HG03135 (cell line): Measurements from ENCODE around the gene ZNF207.
"Not testable (repeated sequence)": the region's sequence is repeated elsewhere in the genome, so short reads cannot be mapped to it uniquely, and the experiment has no call there.

ENCODE experiments used
- ATAC-seq: cut with Tn5 transposase; IDR thresholded peaks from one replicate; pipeline ENCODE4 v1.9.1; 2021; ENCODE audit warnings: mild to moderate bottlenecking, moderate library complexity; ENCODE audit not compliant: unreplicated experiment

Gene ZNF207

DNA sequence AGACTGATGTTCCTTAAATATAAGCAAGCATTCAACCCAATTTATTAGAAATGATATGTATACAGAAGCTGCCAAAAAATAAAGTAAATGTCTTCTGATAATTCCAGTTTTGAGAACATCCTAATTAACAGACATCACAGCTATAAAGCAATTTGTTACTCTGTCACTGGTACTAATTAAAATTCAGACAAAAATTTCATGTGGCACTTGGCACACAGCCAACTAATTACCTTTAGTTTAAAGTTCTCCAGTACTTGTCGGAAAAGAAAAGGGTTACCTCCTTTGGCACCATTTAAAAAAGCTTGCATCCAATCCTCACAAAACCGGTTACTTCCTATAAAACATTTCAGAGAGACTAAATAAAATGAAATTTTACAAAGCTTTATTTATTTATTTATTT is 16.8 kb upstream of the ZNF207 start:
- no peak for ATAC-seq

DNA sequence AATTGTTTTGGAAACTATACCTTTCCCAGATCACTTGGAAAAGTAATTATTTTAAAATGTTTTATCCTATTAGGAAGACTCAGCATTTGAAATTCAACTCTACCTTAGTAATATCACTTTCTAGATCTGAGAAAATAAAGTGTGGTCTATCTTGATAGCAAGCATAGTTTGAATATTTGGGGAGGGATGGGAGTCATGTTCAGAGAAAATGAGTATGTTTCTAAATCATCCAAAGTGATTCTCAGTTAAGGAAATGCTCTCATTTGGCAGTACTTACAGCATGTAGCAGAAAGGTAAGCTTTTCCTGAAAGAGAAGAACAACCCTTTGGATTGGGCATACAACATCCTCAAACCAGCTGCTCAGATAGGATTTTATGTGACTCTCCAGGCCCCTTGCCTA is 14.9 kb upstream of the ZNF207 start:
- ATAC-seq: no peak

GRCh38 chr17:32335687-32336086 is 14.3 kb upstream of the ZNF207 start:
- no peak for ATAC-seq

GRCh38 chr17:32341141-32341856 is 8.7 kb upstream of the ZNF207 start:
- peak; percentile 18 for ATAC-seq

GRCh38 chr17:32341857-32342602 is 7.9 kb upstream of the ZNF207 start, which contains the start of gene C17orf75:
Gene C17orf75, minus strand, starts transcription at chr17:32342173. Its CDS starts 34 bp downstream, at chr17:32342139.
- peak; percentile 84 for ATAC-seq

DNA sequence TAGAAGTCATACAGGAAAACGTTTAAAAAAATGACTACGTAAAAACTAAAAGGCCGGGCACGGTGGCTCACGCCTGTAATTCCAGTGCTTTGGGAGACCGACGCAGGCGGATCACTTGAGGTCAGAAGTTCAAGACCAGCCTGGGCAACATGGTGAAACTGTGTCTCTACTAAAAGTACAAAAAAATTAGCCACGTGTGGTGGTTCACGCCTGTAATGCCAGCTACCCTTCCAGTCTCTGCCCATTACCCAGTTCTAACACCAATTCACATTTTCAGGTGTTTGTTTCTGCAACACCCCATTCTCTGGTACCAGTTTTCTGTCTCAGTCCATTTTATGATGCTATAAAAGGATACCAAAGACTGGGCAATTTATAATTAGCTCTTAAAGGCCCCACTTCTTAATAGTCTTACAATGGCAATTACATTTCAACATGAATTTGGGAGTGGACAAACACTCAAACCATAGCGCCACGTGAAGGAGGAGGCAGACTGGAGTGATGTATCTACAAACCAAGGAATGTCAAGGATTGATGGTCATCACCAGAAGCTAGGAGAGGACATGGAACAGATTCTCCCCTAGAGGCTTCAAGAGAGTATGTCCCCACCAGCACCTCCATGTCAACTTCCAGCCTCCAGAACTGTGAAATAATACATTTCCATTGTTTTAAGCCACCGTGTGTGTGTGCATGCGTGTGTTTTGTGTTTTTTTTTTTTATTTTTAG is 7.2 kb upstream of the ZNF207 start:
- no peak for ATAC-seq

- ATAC-seq: no peak
Measured at GRCh38 chr17:32345951-32346600, 3.9 kb upstream of the ZNF207 start.

GRCh38 chr17:32348483-32348800 is 1.5 kb upstream of the ZNF207 start:
- no peak for ATAC-seq

DNA sequence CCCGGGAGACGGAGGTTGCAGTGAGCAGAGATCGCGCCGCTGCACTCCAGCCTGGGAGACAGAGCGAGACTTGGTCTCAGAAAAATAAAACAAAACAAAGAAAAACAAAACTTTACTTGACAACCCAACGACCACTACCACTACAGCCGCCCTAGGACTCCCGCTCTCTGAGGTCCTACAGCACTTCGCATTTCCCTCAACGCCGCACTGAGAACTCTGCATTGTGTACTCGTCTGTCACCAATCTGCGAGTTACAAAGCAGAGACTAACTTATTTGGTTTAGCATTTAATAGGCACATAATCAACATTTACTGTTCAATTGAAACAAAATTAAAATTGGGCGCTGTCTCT is 479 bp upstream of the ZNF207 start:
- no peak for ATAC-seq

DNA sequence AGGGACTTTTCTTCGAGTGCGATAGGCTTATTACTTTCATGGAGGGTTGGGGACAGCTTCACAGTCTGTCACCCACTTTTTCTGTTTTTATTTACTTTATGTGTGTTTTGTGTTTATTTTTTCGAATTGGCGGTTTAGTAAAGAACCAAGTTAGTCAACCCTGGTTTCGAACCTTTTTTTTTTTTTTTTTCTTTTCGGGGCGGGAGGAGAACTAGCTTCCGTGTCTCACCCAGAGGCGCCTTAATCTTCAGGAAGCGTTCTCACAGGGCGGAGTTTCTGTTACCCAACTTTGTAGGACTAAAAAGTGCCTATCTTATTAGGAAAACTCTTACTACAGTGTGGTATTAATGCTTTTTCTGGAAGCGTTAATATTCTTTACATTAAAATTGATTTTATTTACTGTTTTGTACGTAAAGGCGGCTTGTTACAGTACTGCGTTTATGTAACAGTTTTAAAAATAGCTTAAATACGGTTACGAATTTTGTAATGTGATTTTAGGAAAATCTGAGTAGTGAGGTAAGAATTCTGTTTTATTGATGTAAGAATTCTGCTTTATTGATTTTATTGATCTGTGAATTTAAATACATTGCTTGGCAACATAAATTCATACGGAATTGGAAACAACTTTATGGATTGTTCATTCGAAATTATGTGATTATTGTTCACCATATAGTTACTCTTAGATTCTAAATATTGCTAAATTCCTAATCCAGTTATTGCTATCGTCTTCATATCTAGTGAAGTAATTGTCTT is 885 bp downstream of the ZNF207 start:
- ATAC-seq: peak; percentile 18

DNA sequence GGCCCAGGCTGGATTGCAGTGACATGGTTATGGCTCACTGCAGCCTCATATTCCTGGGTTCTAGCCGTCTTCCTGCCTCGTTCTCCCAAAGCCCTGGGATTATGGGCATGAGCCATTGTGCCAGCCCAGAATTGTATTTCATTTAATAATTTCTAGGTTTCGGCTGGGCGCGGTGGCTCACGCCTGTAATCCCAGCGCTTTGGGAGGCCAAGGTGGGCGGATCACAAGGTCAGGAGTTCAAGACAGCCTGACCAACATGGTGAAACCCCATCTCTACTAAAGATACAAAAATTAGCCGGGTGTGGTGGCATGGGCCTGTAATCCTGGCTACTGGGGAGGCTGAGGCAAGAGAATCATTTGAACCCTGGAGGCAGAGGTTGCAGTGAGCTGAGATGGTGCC is 2.8 kb downstream of the ZNF207 start:
- ATAC-seq: not testable (repeated sequence)

- ATAC-seq: no peak
Measured at GRCh38 chr17:32355649-32356377, 5.9 kb downstream of the ZNF207 start.

GRCh38 chr17:32356378-32356743 is 6.4 kb downstream of the ZNF207 start:
- no peak for ATAC-seq

- ATAC-seq: no peak
Measured at GRCh38 chr17:32356750-32357149, 6.8 kb downstream of the ZNF207 start.

- no peak for ATAC-seq
Measured at GRCh38 chr17:32357615-32358014, 7.7 kb downstream of the ZNF207 start.

- ATAC-seq: no peak
Measured at GRCh38 chr17:32361270-32361669, 11.3 kb downstream of the ZNF207 start.

DNA sequence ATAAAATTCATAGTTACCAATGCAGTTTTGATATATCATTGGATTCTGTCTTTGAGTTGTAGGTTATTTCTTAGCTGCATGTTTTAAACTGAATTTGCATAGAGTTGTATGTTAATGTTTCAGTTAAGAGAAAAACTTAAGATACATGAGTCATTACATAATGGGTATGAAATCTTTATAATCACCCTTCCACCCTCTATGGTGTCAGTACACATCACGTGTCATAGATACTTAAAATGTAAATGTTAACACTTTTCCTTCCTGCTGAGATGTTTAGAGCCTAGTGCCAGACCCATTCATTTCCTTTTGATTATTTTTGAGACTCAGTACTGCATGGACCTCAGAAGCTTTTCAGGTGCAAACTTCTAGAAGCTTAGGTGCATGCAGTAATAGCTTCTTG is 20.5 kb downstream of the ZNF207 start:
- no peak for ATAC-seq

DNA sequence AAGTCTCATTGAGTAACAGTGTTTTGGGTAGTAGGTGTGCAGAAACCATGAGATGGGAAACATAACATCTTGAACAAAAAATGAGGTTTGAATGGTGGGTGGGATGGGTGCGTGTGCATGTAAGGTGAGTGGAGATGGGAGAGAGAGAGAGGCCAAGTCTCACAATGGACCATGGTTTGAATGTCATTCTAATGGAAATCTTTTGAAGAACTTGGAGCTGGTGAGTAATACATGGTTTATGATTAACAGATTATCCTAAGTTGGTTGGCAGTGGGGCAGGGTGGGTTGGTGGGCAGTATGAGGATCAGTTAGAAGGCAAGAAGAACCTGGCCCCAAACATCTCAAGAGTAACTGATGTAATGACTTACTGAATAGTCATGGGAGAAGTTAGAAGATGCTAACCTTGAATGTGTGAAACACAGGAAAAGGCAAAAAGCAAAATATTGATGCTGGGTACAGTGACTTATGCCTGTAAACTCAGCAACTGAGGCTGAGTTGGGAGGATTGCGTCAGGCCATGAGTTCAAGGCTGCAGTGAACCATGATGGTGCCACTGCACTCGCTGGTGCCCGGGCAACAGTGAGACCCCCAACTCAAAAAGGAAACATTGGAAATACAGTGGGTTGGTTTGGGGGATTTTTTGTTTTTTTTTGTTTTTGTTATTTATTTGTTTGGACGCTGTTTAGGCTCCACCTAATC is 32.7 kb downstream of the ZNF207 start:
- ATAC-seq: no peak

GRCh38 chr17:32383926-32384434 is 34.0 kb downstream of the ZNF207 start:
- ATAC-seq: no peak
